GM21737 (cell line): ENCODE results near the gene ARHGAP44.

Experiments used
- ATAC-seq: cut with Tn5 transposase; IDR thresholded peaks from one replicate; pipeline ENCODE4 v1.9.1; 2021; ENCODE audit warnings: mild to moderate bottlenecking, moderate library complexity; ENCODE audit not compliant: unreplicated experiment

ARHGAP44 gene

GRCh38 chr17:12789481-12790248, at the start of gene ARHGAP44:
Gene ARHGAP44, plus strand, starts transcription at chr17:12789498. Its CDS starts 341 bp downstream, at chr17:12789839.
- peak; percentile 57 for ATAC-seq

GRCh38 chr17:12739500-12739899, 49.8 kb upstream of the ARHGAP44 start:
- no peak for ATAC-seq

- no peak for ATAC-seq
These were observed 46.3 kb upstream of the ARHGAP44 start for GRCh38 chr17:12743046-12743445.

- no peak for ATAC-seq
These were observed 45.0 kb upstream of the ARHGAP44 start for GRCh38 chr17:12744298-12744697.

GRCh38 chr17:12744786-12745185, 44.5 kb upstream of the ARHGAP44 start:
- ATAC-seq: no peak

GRCh38 chr17:12745486-12745885, 43.8 kb upstream of the ARHGAP44 start:
- no peak for ATAC-seq

GRCh38 chr17:12756786-12757185, 32.5 kb upstream of the ARHGAP44 start:
- ATAC-seq: no peak

- no peak for ATAC-seq
These were observed 30.2 kb upstream of the ARHGAP44 start for GRCh38 chr17:12759090-12759489.

GRCh38 chr17:12765548-12765947, 23.8 kb upstream of the ARHGAP44 start:
- no peak for ATAC-seq

GRCh38 chr17:12768255-12768654, 21.0 kb upstream of the ARHGAP44 start:
- no peak for ATAC-seq

- ATAC-seq: no peak
These were observed 19.3 kb upstream of the ARHGAP44 start for GRCh38 chr17:12769981-12770380.

- ATAC-seq: no peak
These were observed 16.1 kb upstream of the ARHGAP44 start for GRCh38 chr17:12773153-12773552.

GRCh38 chr17:12789075-12789480, 220 bp upstream of the ARHGAP44 start:
- peak; percentile 82 for ATAC-seq

GRCh38 chr17:12790249-12791106, 1.2 kb downstream of the ARHGAP44 start:
- no peak for ATAC-seq

- no peak for ATAC-seq
These were observed 5.7 kb downstream of the ARHGAP44 start for GRCh38 chr17:12794919-12795532.

GRCh38 chr17:12800855-12801365, 11.6 kb downstream of the ARHGAP44 start:
- ATAC-seq: no peak

GRCh38 chr17:12806630-12807029, 17.3 kb downstream of the ARHGAP44 start:
- ATAC-seq: no peak

- ATAC-seq: no peak
These were observed 19.4 kb downstream of the ARHGAP44 start for GRCh38 chr17:12808723-12809122.

GRCh38 chr17:12812877-12813276, 23.6 kb downstream of the ARHGAP44 start:
- no peak for ATAC-seq

- ATAC-seq: no peak
These were observed 24.4 kb downstream of the ARHGAP44 start for GRCh38 chr17:12813664-12814063.

GRCh38 chr17:12814718-12815117, 25.4 kb downstream of the ARHGAP44 start:
- ATAC-seq: no peak
